Esophagus squamous epithelium (tissue), 5 donors: Measurements from ENCODE around the gene IL17RB. TPM values are rescaled to one million over a fixed set of nuclear protein-coding genes. Genes with fewer than 3 reads are reported as not detected.

ENCODE experiments used
- DNase-seq: peaks from one replicate; lab custom pipeline; 2025; lab: John Stamatoyannopoulos, UW
- H3K27ac ChIP-seq, 4 donors: fragments of 200-600 bp; sonication (generic); one replicate each; pipeline ENCODE4 v1.5.1; 2016 to 2019; ENCODE audit warnings: mild to moderate bottlenecking in 1 of 4
- H3K27me3 ChIP-seq, 4 donors: fragments of 200-600 bp; sonication (generic); 1 replicate in 3 of 4; 2 replicates in 1 of 4; pipeline versions ENCODE4 v1.5.1 to v1.6.0; 2017 to 2021; ENCODE audit warnings: antibody characterized with exemption in 1 of 4
- H3K36me3 ChIP-seq, 3 donors: fragments of 200-600 bp; sonication (generic); one replicate each; pipeline ENCODE4 v1.5.1; 2016 to 2019
- H3K4me1 ChIP-seq, 3 donors: fragments of 200-600 bp; sonication (generic); one replicate each; pipeline ENCODE4 v1.5.1; 2017 to 2019
- H3K4me3 ChIP-seq, 4 donors: fragments of 200-600 bp; sonication (generic); 1 replicate in 3 of 4; 2 replicates in 1 of 4; pipeline ENCODE4 v1.5.1; 2016 to 2019; ENCODE audit warnings: mild to moderate bottlenecking in 2 of 4, moderate library complexity in 1 of 4
- H3K9me3 ChIP-seq, 3 donors: fragments of 200-600 bp; sonication (generic); one replicate each; pipeline ENCODE4 v1.5.1; 2016 to 2019
- POLR2A ChIP-seq, 4 donors: fragments of 450-650 bp; IDR thresholded peaks; one replicate each; pipeline ENCODE4 v1.6.1; 2017; ENCODE audit warnings: antibody characterized with exemption in 4 of 4, mild to moderate bottlenecking in 4 of 4, moderate library complexity in 3 of 4
- WGBS, 2 donors: methylation state at CpG; one replicate each; pipeline ENCODE4 v1.1.5; 2018; 5-methylcytosine and 5-hydroxymethylcytosine counted together
- intact Hi-C: fragments of 100-400 bp; cut with DNase I; formaldehyde crosslinking; loops from one replicate; pipeline ENCODE4 v1.15.0; 2022
- total RNA-seq, 4 donors: library from RNA; depleted of rRNA; stranded (reverse); fragments of >200 nt; gene quantifications; one replicate each; pipeline ENCODE4 v1.1.0, GENCODE V29; 2016
- TF ChIP-seq, protein P1 (sequence below), 6 experiments: fragments of 450-650 bp in 4 of 6; fragments of 200-600 bp in 2 of 6; sonication (generic) in 2 of 6; IDR thresholded peaks; one replicate each; pipeline ENCODE4 v1.5.1; 2016 to 2019; ENCODE audit warnings: antibody characterized with exemption in 6 of 6, mild to moderate bottlenecking in 4 of 6, moderate library complexity in 4 of 6
- donor health status: DM: yes; HTN: yes; CAD: no.

The IL17RB gene
- total RNA-seq, 4 donors from 2014 or later: 0.23 to 0.66 (median 0.52) TPM

DNA sequence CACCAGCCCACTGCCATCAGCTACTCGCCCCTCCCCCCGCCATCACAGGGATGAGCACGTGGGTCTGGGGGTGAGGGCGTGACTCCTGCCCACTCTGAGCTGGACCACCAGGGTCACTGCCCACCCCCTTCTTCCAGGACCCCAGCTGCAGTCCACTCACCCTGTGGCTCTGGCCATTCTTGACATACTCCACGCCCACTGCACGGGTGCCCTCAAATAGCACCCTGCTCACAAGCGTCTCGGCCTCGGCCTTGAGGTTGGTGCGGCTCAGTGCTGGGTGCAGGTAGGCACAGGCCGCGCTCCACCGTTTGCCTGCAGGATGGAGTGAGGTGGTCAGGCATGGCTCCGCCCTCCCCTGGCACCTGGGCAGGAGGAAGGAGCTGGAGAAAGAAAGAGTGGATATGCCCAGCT is 24.0 kb upstream of the IL17RB start:
- 74% methylated on average over 4 of the region's 14 CpGs; no CpG with 5 or more reads in 1 of the 2 donors for WGBS, 2 donors
- intact Hi-C loops: no loop called here
- TF ChIP-seq, protein P1, sequence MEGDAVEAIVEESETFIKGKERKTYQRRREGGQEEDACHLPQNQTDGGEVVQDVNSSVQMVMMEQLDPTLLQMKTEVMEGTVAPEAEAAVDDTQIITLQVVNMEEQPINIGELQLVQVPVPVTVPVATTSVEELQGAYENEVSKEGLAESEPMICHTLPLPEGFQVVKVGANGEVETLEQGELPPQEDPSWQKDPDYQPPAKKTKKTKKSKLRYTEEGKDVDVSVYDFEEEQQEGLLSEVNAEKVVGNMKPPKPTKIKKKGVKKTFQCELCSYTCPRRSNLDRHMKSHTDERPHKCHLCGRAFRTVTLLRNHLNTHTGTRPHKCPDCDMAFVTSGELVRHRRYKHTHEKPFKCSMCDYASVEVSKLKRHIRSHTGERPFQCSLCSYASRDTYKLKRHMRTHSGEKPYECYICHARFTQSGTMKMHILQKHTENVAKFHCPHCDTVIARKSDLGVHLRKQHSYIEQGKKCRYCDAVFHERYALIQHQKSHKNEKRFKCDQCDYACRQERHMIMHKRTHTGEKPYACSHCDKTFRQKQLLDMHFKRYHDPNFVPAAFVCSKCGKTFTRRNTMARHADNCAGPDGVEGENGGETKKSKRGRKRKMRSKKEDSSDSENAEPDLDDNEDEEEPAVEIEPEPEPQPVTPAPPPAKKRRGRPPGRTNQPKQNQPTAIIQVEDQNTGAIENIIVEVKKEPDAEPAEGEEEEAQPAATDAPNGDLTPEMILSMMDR (IDR thresholded peaks at IDR 0.05): no peak
- TF ChIP-seq POLR2A (IDR thresholded peaks at IDR 0.05): no peak
- H3K9me3 ChIP-seq: no peaks in the 10 kb centered on the region
- peaks cover 0 to 3% (median 0%) of the 10 kb centered on the region in 3 donors for H3K4me1 ChIP-seq
- no peak overlapping the region for H3K27ac ChIP-seq
- H3K4me3 ChIP-seq: no peak overlapping the region
- no peaks in the 10 kb centered on the region for H3K36me3 ChIP-seq
- H3K27me3 ChIP-seq: peaks cover 0 to 28% (median 0%) of the 10 kb centered on the region in 4 donors
- DNase-seq: no peak

DNA sequence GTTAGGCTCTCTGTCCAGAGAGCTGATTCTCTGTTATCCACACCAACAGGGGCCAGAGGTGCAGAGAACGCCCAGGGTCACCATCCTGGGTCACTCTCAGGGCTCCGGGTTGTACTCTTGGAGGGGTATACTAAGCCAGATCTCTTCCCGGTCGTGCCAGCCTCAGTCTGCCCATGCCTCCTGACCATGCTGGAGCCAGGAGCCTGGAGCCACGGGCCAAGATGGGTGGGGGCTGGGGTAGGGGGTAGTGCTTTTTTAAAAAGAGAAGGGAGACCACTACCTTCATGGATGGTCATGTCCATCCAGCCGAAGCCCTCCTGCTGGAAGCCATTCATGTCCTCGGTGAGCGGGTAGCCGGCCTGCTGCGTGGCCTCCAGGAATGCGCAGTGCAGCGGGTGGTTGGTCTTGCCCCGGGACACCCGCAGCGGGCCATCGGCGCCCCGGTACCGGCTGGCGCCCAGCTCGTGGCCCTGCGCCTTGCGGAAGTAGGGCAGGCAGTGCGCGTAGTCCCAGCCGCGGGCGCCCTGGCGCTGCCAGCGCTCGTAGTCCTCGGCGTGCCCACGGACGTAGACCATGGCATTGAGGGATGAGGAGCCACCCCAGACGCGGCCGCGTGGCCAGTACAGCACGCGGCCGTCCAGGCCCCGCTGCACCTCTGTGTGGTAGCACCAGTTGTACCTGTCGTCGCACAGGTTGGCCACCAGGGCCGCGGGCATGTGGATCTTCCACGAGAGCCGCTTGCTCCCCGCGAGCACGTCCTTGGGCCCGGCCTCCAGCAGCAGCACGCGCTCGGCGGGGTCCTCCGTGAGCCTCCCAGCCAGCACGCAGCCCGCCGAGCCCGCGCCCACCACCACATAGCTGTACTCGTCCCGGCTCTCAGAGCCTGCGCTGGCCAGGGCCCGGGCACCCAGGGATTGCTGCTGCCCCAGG is 23.1 kb upstream of the IL17RB start:
- 80 to 98% methylated on average over 1 to 18 of the region's 67 CpGs for WGBS, 2 donors
- peaks cover 0 to 3% (median 0%) of the 10 kb centered on the region in 3 donors for H3K4me1 ChIP-seq
- intact Hi-C loops: no loop called here
- H3K9me3 ChIP-seq: no peaks in the 10 kb centered on the region
- TF ChIP-seq, protein P1 (IDR thresholded peaks at IDR 0.05): no peak
- no peak for TF ChIP-seq POLR2A (IDR thresholded peaks at IDR 0.05)
- DNase-seq: no peak
- no peaks in the 10 kb centered on the region for H3K36me3 ChIP-seq
- H3K27ac ChIP-seq: no peak overlapping the region
- H3K27me3 ChIP-seq: peaks cover 0 to 28% (median 0%) of the 10 kb centered on the region in 4 donors
- H3K4me3 ChIP-seq: no peak overlapping the region

DNA sequence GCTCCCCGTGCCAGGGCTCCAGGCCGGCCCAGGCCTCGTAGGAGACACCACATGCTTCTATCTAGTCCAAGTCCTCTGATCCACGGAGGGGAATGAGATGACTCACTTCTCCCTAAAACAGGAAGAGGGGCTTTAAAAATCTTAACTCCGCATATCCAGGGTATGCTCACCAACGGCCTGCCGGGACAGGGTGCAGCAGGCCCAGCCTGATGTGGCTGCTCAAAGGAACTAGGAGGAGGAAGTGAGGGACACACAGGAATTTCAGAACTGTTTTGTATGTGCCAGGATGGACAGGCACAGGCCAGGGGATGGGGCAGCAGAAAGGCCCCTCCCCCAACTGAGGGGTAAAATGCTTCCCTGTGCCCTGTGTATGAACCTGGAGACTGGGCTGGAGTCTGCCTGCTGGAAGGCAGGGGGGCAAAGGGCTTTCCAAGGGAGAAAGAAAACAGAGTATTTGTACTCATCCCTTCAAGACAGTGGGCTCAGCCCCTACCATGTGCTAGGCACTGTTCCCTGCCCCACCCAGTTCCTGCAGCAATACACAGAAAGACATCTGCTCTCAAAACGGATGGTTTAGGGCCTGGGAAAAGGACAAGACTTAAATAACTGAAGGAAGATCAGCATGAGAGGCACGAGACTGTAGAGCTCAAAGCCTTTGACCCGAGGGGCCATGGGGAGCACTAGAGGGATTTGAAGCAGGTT is 22.3 kb upstream of the IL17RB start:
- Histone ChIP-seq H3K27me3 (peaks cover 0 to 28% (median 0%) of the 10 kb centered on the region in 4 donors), H3K4me3 (no peak overlapping the region), H3K27ac (no peak overlapping the region), H3K9me3 (no peaks in the 10 kb centered on the region), H3K4me1 (peaks cover 0 to 3% (median 0%) of the 10 kb centered on the region in 3 donors), H3K36me3 (no peaks in the 10 kb centered on the region)
- intact Hi-C loops: no loop called here
- no peak for DNase-seq
- 53 to 61% methylated on average over 3 to 4 of the region's 10 CpGs for WGBS, 2 donors
- TF ChIP-seq, protein P1 (IDR thresholded peaks at IDR 0.05): no peak
- no peak for TF ChIP-seq POLR2A (IDR thresholded peaks at IDR 0.05)

DNA sequence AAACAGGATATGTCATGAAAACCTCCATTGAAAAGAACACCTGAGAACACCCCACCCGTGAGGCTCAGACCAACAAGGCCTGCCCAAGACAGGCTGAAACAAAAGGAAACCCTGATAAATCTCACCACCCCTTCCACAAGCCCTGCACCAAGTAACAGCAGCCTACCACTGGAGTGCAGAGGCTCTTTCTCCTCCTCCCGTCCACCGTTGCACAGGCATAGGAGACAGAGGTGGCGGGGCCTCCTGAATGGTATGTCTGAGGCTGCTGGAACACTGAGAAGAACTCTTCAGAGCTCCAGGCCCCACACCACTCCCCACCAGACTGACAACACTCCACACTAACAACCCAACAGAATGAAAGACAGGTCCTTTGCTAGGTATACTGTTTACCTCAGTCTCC is 21.6 kb upstream of the IL17RB start:
- peaks cover 0 to 3% (median 0%) of the 10 kb centered on the region in 3 donors for H3K4me1 ChIP-seq
- H3K27me3 ChIP-seq: peaks cover 0 to 22% (median 0%) of the 10 kb centered on the region in 4 donors
- H3K27ac ChIP-seq: no peak overlapping the region
- no peaks in the 10 kb centered on the region for H3K36me3 ChIP-seq
- TF ChIP-seq POLR2A (IDR thresholded peaks at IDR 0.05): no peak
- TF ChIP-seq, protein P1 (IDR thresholded peaks at IDR 0.05): no peak
- no peak overlapping the region for H3K4me3 ChIP-seq
- 80 to 87% methylated on average over 4 of the region's 4 CpGs for WGBS, 2 donors
- intact Hi-C loops: no loop called here
- DNase-seq: no peak
- H3K9me3 ChIP-seq: no peaks in the 10 kb centered on the region
